Gastroesophageal sphincter (tissue), 4 donors: ENCODE results near the gene ULK3. TPM values are rescaled to one million over a fixed set of nuclear protein-coding genes. Genes with fewer than 3 reads are reported as not detected.

Experiments
- ATAC-seq: fragments of 150-250 bp; one replicate; pipeline ENCODE4 v1.9.1; 2016; ENCODE audit warnings: mild to moderate bottlenecking, moderate library complexity
- H3K27ac ChIP-seq, 4 donors: fragments of 200-600 bp; sonication (generic) in 3 of 4; 1 replicate in 3 of 4; 2 replicates in 1 of 4; pipeline ENCODE4 v1.5.1; 2016 to 2019
- H3K27me3 ChIP-seq: fragments of 200-600 bp; sonication (generic); one replicate; pipeline ENCODE4 v1.5.1; 2019
- H3K36me3 ChIP-seq, 2 donors: fragments of 200-600 bp; sonication (generic); one replicate each; pipeline ENCODE4 v1.5.1; 2019; ENCODE audit warnings: control low read depth in 1 of 2
- H3K4me1 ChIP-seq, 3 donors: fragments of 200-600 bp; sonication (generic); 1 replicate in 2 of 3; 2 replicates in 1 of 3; pipeline ENCODE4 v1.5.1; 2016 to 2019; ENCODE audit warnings: control low read depth in 2 of 3
- H3K4me3 ChIP-seq, 2 donors: fragments of 200-600 bp; sonication (generic); one replicate each; pipeline ENCODE4 v1.5.1; 2019; ENCODE audit warnings: mild to moderate bottlenecking in 1 of 2, moderate library complexity in 1 of 2
- H3K9me3 ChIP-seq, 3 donors: fragments of 200-600 bp; sonication (generic); one replicate each; pipeline ENCODE4 v1.5.1; 2017 to 2019; ENCODE audit warnings: control low read depth in 2 of 3
- EP300 ChIP-seq: sonication (generic); formaldehyde crosslinking; IDR thresholded peaks from one replicate; pipeline ENCODE4 v1.6.1; 2017; ENCODE audit warnings: antibody characterized with exemption, mild to moderate bottlenecking
- POLR2A ChIP-seq, 2 donors: fragments of 450-650 bp; IDR thresholded peaks; one replicate each; pipeline ENCODE4 v1.6.1; 2017; ENCODE audit warnings: antibody characterized with exemption in 2 of 2, mild to moderate bottlenecking in 2 of 2, moderate library complexity in 1 of 2
- POLR2AphosphoS5 ChIP-seq: sonication (generic); formaldehyde crosslinking; IDR thresholded peaks from one replicate; pipeline ENCODE4 v1.6.1; 2017; ENCODE audit warnings: antibody characterized with exemption
- WGBS, 2 donors: methylation state at CpG; one replicate each; pipeline ENCODE4 v1.1.5; 2018; ENCODE audit warnings: low coverage in 1 of 2; 5-methylcytosine and 5-hydroxymethylcytosine counted together
- total RNA-seq, 4 donors: library from RNA; depleted of rRNA; stranded (reverse); fragments of >200 nt; gene quantifications; one replicate each; pipeline ENCODE4 v1.1.0, GENCODE V29; 2016
- TF ChIP-seq, protein P1 (sequence below), 4 experiments: fragments of 200-600 bp in 2 of 4; fragments of 450-650 bp in 2 of 4; sonication (generic) in 1 of 4; IDR thresholded peaks; one replicate each; pipeline ENCODE4 v1.5.1; 2017 to 2019; ENCODE audit warnings: antibody characterized with exemption in 4 of 4, mild to moderate bottlenecking in 2 of 4, moderate library complexity in 2 of 4

Gene ULK3
- total RNA-seq, 4 donors from 2014 or later, result 26.4 to 51.8 (median 32.7) TPM

DNA sequence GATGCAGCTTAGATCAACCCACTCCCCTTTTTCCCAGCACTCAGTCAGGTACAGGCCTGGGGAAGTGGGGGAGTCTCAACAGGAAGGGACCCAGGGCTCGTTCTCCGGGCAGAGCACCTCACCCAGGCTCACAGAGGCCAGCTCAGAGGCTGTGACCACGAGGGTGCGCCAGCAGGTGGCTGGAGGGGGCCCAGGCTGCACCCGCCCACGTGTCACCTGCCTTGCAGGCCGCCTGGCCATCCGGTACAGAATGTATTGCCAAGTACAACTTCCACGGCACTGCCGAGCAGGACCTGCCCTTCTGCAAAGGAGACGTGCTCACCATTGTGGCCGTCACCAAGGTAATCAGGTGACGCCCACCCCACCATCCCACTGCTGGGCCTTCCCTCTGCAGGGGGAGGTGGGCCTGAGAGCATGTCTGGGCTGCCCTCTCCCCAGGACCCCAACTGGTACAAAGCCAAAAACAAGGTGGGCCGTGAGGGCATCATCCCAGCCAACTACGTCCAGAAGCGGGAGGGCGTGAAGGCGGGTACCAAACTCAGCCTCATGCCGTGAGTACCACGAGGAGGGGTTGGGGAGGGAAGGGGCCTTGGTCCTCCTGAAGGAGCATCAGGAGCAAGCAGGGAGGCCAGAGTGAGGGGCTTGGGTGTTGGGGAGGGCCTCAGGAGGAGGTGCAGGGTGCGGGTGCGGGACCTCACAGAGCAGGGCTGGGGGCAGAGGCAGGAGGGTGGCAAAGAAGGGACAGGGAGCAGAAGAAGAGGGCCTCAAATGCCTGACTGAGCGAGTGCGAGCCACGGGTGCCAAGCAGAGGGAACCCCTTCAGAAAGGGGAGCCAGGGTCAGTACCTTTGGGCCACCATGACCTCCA lies 44.3 kb downstream of the ULK3 start:
- peaks cover 0 to 28% (median 8%) of the 10 kb centered on the region in 3 donors for H3K4me1 ChIP-seq
- no peak for TF ChIP-seq EP300
- TF ChIP-seq POLR2A (IDR thresholded peaks at IDR 0.05), result no peak
- TF ChIP-seq POLR2AphosphoS5, result no peak
- TF ChIP-seq, protein P1, sequence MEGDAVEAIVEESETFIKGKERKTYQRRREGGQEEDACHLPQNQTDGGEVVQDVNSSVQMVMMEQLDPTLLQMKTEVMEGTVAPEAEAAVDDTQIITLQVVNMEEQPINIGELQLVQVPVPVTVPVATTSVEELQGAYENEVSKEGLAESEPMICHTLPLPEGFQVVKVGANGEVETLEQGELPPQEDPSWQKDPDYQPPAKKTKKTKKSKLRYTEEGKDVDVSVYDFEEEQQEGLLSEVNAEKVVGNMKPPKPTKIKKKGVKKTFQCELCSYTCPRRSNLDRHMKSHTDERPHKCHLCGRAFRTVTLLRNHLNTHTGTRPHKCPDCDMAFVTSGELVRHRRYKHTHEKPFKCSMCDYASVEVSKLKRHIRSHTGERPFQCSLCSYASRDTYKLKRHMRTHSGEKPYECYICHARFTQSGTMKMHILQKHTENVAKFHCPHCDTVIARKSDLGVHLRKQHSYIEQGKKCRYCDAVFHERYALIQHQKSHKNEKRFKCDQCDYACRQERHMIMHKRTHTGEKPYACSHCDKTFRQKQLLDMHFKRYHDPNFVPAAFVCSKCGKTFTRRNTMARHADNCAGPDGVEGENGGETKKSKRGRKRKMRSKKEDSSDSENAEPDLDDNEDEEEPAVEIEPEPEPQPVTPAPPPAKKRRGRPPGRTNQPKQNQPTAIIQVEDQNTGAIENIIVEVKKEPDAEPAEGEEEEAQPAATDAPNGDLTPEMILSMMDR (IDR thresholded peaks at IDR 0.05), result no peak
- H3K36me3 ChIP-seq, result peaks cover 0 to 63% of the 10 kb centered on the region in 2 donors
- H3K27ac ChIP-seq, result no peak overlapping the region
- H3K27me3 ChIP-seq, result no peaks in the 10 kb centered on the region
- no peaks in the 10 kb centered on the region for H3K9me3 ChIP-seq
- no peak for ATAC-seq
- no peak overlapping the region for H3K4me3 ChIP-seq
- WGBS, 2 donors, result 81% methylated on average over 7 of the region's 25 CpGs; no CpG with 5 or more reads in 1 of the 2 donors

DNA sequence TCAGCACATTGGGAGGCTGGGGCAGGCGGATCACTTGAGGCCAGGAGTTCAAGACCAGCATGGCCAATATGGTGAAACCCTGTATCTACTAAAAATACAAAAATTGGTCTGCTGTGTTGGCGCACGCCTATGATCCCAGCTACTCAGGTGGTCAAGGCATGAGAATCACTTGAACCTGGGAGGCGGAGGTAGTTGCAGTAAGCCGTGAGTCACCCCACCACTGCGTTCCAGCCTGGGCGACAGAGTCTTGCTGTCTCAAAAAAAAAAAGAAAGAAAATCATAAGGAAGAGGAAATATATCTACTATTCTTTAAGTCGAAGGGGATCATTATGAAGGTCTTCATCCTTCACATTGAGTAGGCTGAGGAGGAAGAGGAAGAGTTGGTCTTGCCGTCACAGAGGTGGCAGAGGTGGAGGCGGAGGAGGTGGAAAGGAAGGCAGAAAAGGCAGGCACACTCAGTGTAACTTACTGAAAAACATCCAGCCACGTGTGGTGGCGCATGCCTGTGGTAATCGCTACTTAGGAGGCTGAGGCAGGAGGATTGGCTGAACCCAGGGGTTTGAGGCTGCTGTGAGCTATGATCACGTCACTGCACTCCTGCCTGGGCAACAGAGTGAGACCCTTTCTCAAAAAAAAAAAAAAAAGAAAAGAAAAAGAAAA lies 46.9 kb downstream of the ULK3 start:
- no peaks in the 10 kb centered on the region for H3K9me3 ChIP-seq
- 82 to 95% methylated on average over 6 to 9 of the region's 14 CpGs for WGBS, 2 donors
- no peak for ATAC-seq
- no peaks in the 10 kb centered on the region for H3K27me3 ChIP-seq
- H3K27ac ChIP-seq, result no peak overlapping the region
- no peak for TF ChIP-seq POLR2A (IDR thresholded peaks at IDR 0.05)
- no peak for TF ChIP-seq EP300
- TF ChIP-seq, protein P1 (IDR thresholded peaks at IDR 0.05), result no peak
- TF ChIP-seq POLR2AphosphoS5, result no peak
- peaks cover 0 to 53% (median 12%) of the 10 kb centered on the region in 3 donors for H3K4me1 ChIP-seq
- H3K36me3 ChIP-seq, result peaks cover 0 to 38% of the 10 kb centered on the region in 2 donors
- H3K4me3 ChIP-seq, result no peak overlapping the region

DNA sequence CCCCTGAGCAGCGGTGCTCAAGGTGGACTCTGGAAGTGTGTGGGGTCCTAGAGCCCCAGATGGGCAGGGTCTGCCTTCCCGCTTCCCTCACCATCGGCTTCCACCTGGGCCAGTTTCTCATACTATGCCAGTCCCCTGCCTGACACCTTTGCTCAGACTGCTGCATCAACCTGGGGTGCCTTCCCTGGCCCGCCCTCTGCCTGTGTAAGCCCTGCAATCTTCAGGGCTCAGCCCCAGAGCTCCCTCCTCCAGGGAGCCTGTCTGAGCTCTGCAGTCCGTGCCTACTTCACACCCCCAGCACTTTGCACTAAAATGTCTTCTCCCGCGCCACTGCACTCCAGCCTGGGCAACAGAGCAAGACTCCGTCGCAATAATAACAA lies 48.0 kb downstream of the ULK3 start:
- Histone ChIP-seq H3K9me3 (no peaks in the 10 kb centered on the region), H3K27me3 (no peaks in the 10 kb centered on the region), H3K27ac (no peak overlapping the region), H3K4me3 (no peak overlapping the region), H3K36me3 (peaks cover 0 to 26% of the 10 kb centered on the region in 2 donors), H3K4me1 (peaks cover 0 to 57% (median 17%) of the 10 kb centered on the region in 3 donors)
- TF ChIP-seq POLR2AphosphoS5, result no peak
- TF ChIP-seq, protein P1 (IDR thresholded peaks at IDR 0.05), result no peak
- no peak for TF ChIP-seq POLR2A (IDR thresholded peaks at IDR 0.05)
- no peak for TF ChIP-seq EP300
- no peak for ATAC-seq
- 93% methylated on average over 7 of the region's 9 CpGs; no CpG with 5 or more reads in 1 of the 2 donors for WGBS, 2 donors

DNA sequence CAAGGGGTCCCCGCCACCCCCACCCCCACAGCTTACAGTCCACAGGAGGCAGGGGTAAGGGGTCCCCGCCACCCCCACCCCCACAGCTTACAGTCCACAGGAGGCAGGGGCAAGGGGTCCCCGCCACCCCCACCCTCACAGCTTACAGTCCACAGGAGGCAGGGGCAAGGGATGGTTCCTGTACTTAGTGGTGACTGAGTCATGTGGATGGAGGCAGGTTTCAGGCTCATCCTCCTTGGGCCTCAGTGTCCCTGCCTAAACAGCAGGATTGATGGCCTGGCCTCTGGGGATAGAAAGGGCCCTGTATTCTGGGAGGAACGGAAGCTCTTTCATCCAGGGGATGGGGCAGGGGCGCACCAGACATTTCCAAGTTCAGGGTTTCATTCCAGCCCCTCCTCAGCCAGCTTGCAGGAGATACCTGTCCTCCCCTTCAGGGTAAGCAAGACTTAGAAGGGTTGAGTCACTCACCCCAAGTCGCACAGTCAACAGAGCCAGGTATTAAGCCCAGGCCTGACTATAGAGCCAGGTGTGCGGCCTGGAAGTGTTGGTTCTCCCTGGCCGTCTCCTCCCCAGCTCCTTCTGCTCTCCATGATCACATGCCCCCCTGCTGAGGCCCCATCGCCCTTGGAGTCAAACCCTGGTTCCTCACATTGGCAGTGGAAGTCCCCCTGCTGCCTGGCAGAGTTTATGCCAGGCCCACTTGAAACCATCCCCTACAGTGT lies 48.5 kb downstream of the ULK3 start:
- no peak overlapping the region for H3K27ac ChIP-seq
- H3K9me3 ChIP-seq, result no peaks in the 10 kb centered on the region
- peaks cover 0 to 57% (median 21%) of the 10 kb centered on the region in 3 donors for H3K4me1 ChIP-seq
- peaks cover 0 to 21% of the 10 kb centered on the region in 2 donors for H3K36me3 ChIP-seq
- TF ChIP-seq, protein P1 (IDR thresholded peaks at IDR 0.05), result no peak
- no peak for TF ChIP-seq POLR2A (IDR thresholded peaks at IDR 0.05)
- TF ChIP-seq EP300, result no peak
- no peak for TF ChIP-seq POLR2AphosphoS5
- WGBS, 2 donors, result 88 to 89% methylated on average over 3 of the region's 9 CpGs
- no peaks in the 10 kb centered on the region for H3K27me3 ChIP-seq
- no peak overlapping the region for H3K4me3 ChIP-seq
- ATAC-seq, result no peak
